Ovary (tissue), 9 donors: Measurements from ENCODE around the gene DRD4. TPM values are rescaled to one million over a fixed set of nuclear protein-coding genes. Genes with fewer than 3 reads are reported as not detected.

ENCODE experiments used
- DNase-seq, 5 donors: peaks; one replicate each; pipeline ENCODE4 v3.0.0-alpha.2; 2019 to 2020
- H3K27ac ChIP-seq, 2 donors: fragments of 200-600 bp; one replicate each; pipeline versions ENCODE4 v1.5.1 to v1.8.0; 2019 to 2022
- H3K27me3 ChIP-seq: fragments of 200-600 bp; one replicate; pipeline ENCODE4 v1.8.0; 2022
- H3K36me3 ChIP-seq: fragments of 200-600 bp; sonication (generic); one replicate; pipeline ENCODE4 v1.5.1; 2019
- H3K4me1 ChIP-seq: one replicate; pipeline ENCODE4 v1.8.1; 2013; ENCODE audit warnings: mild to moderate bottlenecking, moderate library complexity; ENCODE audit not compliant: insufficient read depth
- H3K4me3 ChIP-seq: fragments of 200-600 bp; sonication (generic); one replicate; pipeline ENCODE4 v1.5.1; 2017
- H3K9me3 ChIP-seq, 2 donors: fragments of 200-600 bp in 1 of 2; sonication (generic) in 1 of 2; one replicate each; pipeline versions ENCODE4 v1.5.1 to v1.8.1; 2013 to 2019; ENCODE audit warnings: mild to moderate bottlenecking in 1 of 2, moderate library complexity in 1 of 2
- EP300 ChIP-seq: sonication (generic); formaldehyde crosslinking; IDR thresholded peaks from one replicate; pipeline ENCODE4 v1.6.1; 2017; ENCODE audit warnings: antibody characterized with exemption
- POLR2A ChIP-seq: fragments of 450-650 bp; IDR thresholded peaks from one replicate; pipeline ENCODE4 v1.6.1; 2017; ENCODE audit warnings: antibody characterized with exemption, mild to moderate bottlenecking, moderate library complexity
- WGBS, 3 donors: extraction: QIAGEN DNeasy Blood & Tissue Kit in 1 of 3; methylation state at CpG; one replicate each; pipeline versions ENCODE4 v1.1.5 to v1.1.7; 2013 to 2017; 5-methylcytosine and 5-hydroxymethylcytosine counted together
- intact Hi-C, 4 donors: fragments of 100-400 bp; cut with DNase I; formaldehyde crosslinking; loops; one replicate each; pipeline versions ENCODE4 v1.11.0 to v1.15.1; 2022 to 2023
- polyA plus RNA-seq, 2 donors: library from polyadenylated mRNA; stranded (reverse); fragments of 200-250 nt in 1 of 2; fragments of 350-450 nt in 1 of 2; fragmentation: Illumina TruSeq in 1 of 2; extraction: RNeasy Lipid Tissue Mini Kit (QIAGEN cat#74804) in 1 of 2; gene quantifications; one replicate each; pipeline ENCODE4 v1.2.3, GENCODE V29; 2013 to 2014
- total RNA-seq, 7 donors: library from RNA; depleted of rRNA in 2 of 7; stranded (reverse); fragments of >200 nt in 2 of 7; fragmentation: NEBNext Ultra II Directional in 3 of 7; extraction: Animal tissue kit (Norgen Biotek cat#: 25700) in 3 of 7; gene quantifications; one replicate each; pipeline versions ENCODE4 v1.1.0 to v1.2.4, GENCODE V29; 2016 to 2023
- TF ChIP-seq, protein P1 (sequence below), 3 donors: fragments of 450-650 bp in 2 of 3; fragments of 200-600 bp in 1 of 3; IDR thresholded peaks; one replicate each; pipeline versions ENCODE4 v1.5.1 to v1.8.0; 2016 to 2022; ENCODE audit warnings: antibody characterized with exemption in 3 of 3, mild to moderate bottlenecking in 1 of 3
- donor health status: DM: no; HTN: no; CAD: no; lungs with moderate emphysema.
- donor health status: DM: no; HTN: no; CAD: no.
- donor health status: Bipolar disorder and iron deficiency.
- donor health status: DM: yes; HTN: yes; CAD: no.
- donor health status: DM: no; HTN: no; CAD: no.
- donor health status: DM: yes; HTN: yes; CAD: no.

Gene DRD4
- total and polyA plus RNA-seq, 9 donors, result 0.57 to 3.3 (median 1.6) TPM; not detected in 1

DNA sequence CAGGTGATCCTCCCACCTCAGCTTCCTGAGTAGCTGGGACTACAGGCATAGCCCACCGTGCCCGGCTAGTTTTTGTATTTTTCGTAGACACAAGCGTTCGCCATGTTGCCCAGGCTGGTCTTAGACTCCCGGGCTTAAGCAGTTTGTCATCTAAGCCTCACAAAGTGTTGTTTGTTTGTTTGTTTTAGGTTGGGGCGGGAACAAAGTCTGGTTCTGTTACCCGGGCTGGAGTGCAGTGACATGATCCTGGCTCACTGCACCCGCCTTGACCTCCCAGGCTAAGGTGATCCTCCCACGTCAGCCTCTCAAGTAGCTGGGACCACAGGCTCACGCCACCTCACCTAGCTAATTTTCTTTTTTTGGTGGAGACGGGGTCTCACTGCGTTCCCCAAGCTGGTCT is 33.9 kb upstream of the DRD4 start:
- no peak for DNase-seq
- H3K36me3 ChIP-seq, result no peaks in the 10 kb centered on the region
- no peak overlapping the region for H3K4me3 ChIP-seq
- H3K4me1 ChIP-seq, result no peaks in the 10 kb centered on the region
- intact Hi-C loops, result no loop called here
- 83 to 89% (median 86%) methylated on average over 13 of the region's 13 CpGs for WGBS, 3 donors
- TF ChIP-seq POLR2A, result no peak
- TF ChIP-seq, protein P1, sequence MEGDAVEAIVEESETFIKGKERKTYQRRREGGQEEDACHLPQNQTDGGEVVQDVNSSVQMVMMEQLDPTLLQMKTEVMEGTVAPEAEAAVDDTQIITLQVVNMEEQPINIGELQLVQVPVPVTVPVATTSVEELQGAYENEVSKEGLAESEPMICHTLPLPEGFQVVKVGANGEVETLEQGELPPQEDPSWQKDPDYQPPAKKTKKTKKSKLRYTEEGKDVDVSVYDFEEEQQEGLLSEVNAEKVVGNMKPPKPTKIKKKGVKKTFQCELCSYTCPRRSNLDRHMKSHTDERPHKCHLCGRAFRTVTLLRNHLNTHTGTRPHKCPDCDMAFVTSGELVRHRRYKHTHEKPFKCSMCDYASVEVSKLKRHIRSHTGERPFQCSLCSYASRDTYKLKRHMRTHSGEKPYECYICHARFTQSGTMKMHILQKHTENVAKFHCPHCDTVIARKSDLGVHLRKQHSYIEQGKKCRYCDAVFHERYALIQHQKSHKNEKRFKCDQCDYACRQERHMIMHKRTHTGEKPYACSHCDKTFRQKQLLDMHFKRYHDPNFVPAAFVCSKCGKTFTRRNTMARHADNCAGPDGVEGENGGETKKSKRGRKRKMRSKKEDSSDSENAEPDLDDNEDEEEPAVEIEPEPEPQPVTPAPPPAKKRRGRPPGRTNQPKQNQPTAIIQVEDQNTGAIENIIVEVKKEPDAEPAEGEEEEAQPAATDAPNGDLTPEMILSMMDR (IDR thresholded peaks at IDR 0.05), result no peak
- TF ChIP-seq EP300, result no peak
- H3K27ac ChIP-seq, result no peak overlapping the region
- no peaks in the 10 kb centered on the region for H3K27me3 ChIP-seq
- no peaks in the 10 kb centered on the region for H3K9me3 ChIP-seq

GRCh38 chr11:605286-606129 is 31.6 kb upstream of the DRD4 start:
- no peaks in the 10 kb centered on the region for H3K9me3 ChIP-seq
- peak overlapping the region; percentile 53 to 64 for H3K27ac ChIP-seq
- no peaks in the 10 kb centered on the region for H3K4me1 ChIP-seq
- peak in 2 of 5 donors; percentile 42 to 51 for DNase-seq
- TF ChIP-seq, protein P1 (IDR thresholded peaks at IDR 0.05), result no peak
- TF ChIP-seq EP300 (no peak), POLR2A (no peak)
- WGBS, 3 donors, result 87 to 91% (median 88%) methylated on average over 33 of the region's 33 CpGs
- no peaks in the 10 kb centered on the region for H3K27me3 ChIP-seq
- intact Hi-C loops, result no loop called here
- no peak overlapping the region for H3K4me3 ChIP-seq
- H3K36me3 ChIP-seq, result no peaks in the 10 kb centered on the region

DNA sequence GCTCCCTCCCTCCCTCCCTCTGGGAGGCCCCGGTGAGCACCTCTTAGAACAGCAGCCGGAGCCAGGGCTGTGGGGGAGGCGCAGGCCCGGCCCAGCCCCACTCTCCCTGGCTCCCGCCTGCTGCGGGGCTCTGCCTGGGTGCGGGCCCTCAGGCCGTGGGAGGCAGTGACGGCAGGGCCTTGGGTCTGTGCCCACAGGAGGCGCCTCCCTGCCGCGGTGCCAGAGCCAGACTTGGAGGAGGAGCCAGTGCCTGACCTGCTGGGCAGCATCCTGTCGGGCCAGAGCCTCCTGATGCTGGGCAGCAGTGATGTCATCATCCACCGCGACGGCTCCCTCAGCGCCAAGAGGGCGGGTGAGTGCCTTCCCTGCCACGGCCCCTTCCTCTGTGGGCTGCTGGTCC is 30.8 kb upstream of the DRD4 start:
- Histone ChIP-seq H3K4me1 (no peaks in the 10 kb centered on the region), H3K27ac (peak overlapping the region; percentile 53 to 64), H3K9me3 (no peaks in the 10 kb centered on the region), H3K36me3 (no peaks in the 10 kb centered on the region), H3K4me3 (no peak overlapping the region), H3K27me3 (no peaks in the 10 kb centered on the region)
- intact Hi-C loops, result no loop called here
- DNase-seq, result peak; percentile 80 to 93 (median 86)
- TF ChIP-seq EP300 (no peak), POLR2A (no peak)
- TF ChIP-seq, protein P1 (IDR thresholded peaks at IDR 0.05), result no peak
- WGBS, 3 donors, result 21 to 31% (median 26%) methylated on average over 10 to 19 of the region's 19 CpGs

GRCh38 chr11:607020-607780 is 29.9 kb upstream of the DRD4 start:
- DNase-seq, result peak in 2 of 5 donors; percentile 39 to 48
- Histone ChIP-seq H3K27ac (peak overlapping the region in 1 of 2 donors; percentile 53), H3K36me3 (no peaks in the 10 kb centered on the region), H3K4me3 (no peak overlapping the region), H3K4me1 (no peaks in the 10 kb centered on the region), H3K27me3 (no peaks in the 10 kb centered on the region), H3K9me3 (no peaks in the 10 kb centered on the region)
- intact Hi-C loops, result no loop called here
- no peak for TF ChIP-seq POLR2A
- TF ChIP-seq EP300, result no peak
- TF ChIP-seq, protein P1 (IDR thresholded peaks at IDR 0.05), result no peak
- WGBS, 3 donors, result 77 to 84% (median 77%) methylated on average over 33 to 35 of the region's 35 CpGs
